ENCODE measurements around the gene ANAPC15.

DNA sequence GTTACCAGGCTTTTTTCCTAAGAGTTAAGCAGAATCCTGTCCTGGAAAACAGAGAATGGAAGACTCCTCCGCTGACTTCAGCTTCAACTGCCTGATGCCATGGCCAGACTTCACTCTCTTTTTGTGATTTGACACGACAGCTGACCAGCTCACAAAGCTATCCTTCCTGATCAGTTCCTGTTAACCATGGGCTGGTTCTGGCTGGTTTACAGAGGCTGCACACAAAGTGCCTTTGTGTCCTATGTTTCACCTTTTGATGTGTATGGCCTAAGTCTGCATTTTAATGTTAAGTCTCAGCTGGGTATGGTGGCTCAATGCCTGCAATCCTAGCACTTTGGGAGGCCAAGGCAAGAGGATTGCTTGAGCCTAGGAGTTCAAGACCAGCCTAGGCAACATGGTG, 34.1 kb upstream of the ANAPC15 start:
- TF ChIP-seq CTCF (IDR thresholded peaks at IDR 0.05) (no peak), ZFX (IDR thresholded peaks at IDR 0.05; ENCODE audit: borderline replicate concordance) (no peak)

All from 22Rv1 (cell line).